Caco-2 (cell line): Measurements from ENCODE around the gene FRMD8. TPM values are rescaled to one million over a fixed set of nuclear protein-coding genes. Genes with fewer than 3 reads are reported as not detected.
A peak's percentile ranks its signal among the peaks of the same experiment; 100 is the strongest.

Experiments
- BruUV-seq: library from RNA; stranded (reverse); fragments of 400-500 nt; replicated peaks from 2 replicates; lab custom pipeline; 2021; lab: Mats Ljungman, UMichigan
- CTCF ChIA-PET: fragments of 300-600 bp; sonication (Branson Sonifier 250); formaldehyde crosslinking; loops from one replicate; lab custom pipeline; 2022; ENCODE audit warnings: antibody characterized with exemption; lab: Charles Lee
- POLR2A ChIA-PET: fragments of 300-600 bp; sonication (Branson Sonifier 250); formaldehyde crosslinking; loops from one replicate; lab custom pipeline; 2022; ENCODE audit warnings: antibody characterized with exemption; lab: Charles Lee
- DNase-seq, 2 experiments: peaks; one replicate each; pipeline versions ENCODE4 v3.0.0 to v3.0.0-alpha.2; 2020 to 2022
- H3K27me3 ChIP-seq: replicated peaks from 2 replicates; pipeline ENCODE4 v1.6.0; 2011; ENCODE audit warnings: low read length; ENCODE audit not compliant: control insufficient read depth, insufficient read depth
- H3K36me3 ChIP-seq: 2 replicates; pipeline ENCODE4 v1.5.1; 2011; ENCODE audit warnings: low read length; ENCODE audit not compliant: control insufficient read depth, insufficient read depth
- H3K4me1 ChIP-seq: fragments of 250-450 bp; sonication (Bioruptor Pico); 2 replicates; pipeline ENCODE4 v1.5.1; 2020; ENCODE audit warnings: mild to moderate bottlenecking
- H3K4me3 ChIP-seq: 2 replicates; pipeline ENCODE4 v1.5.1; 2011; ENCODE audit warnings: low read depth, mild to moderate bottlenecking, control low read depth, low read length
- H3K9me3 ChIP-seq: fragments of 250-450 bp; sonication (Bioruptor Pico); 2 replicates; pipeline ENCODE4 v1.5.1; 2020; ENCODE audit warnings: mild to moderate bottlenecking, moderate library complexity
- H3K27ac Mint-ChIP-seq: one replicate; pipeline ENCODE4 v1.8.0; 2022; ENCODE audit warnings: mixed read lengths; ENCODE audit not compliant: unreplicated experiment
- H3K27me3 Mint-ChIP-seq: one replicate; pipeline ENCODE4 v1.8.0; 2022; ENCODE audit warnings: mixed read lengths; ENCODE audit not compliant: insufficient read depth, unreplicated experiment
- H3K36me3 Mint-ChIP-seq: one replicate; pipeline ENCODE4 v1.8.0; 2022; ENCODE audit warnings: mild to moderate bottlenecking, mixed read lengths; ENCODE audit not compliant: insufficient read depth, unreplicated experiment
- H3K4me1 Mint-ChIP-seq: one replicate; pipeline ENCODE4 v1.8.0; 2022; ENCODE audit warnings: low read depth, mixed read lengths; ENCODE audit not compliant: unreplicated experiment
- H3K4me3 Mint-ChIP-seq: one replicate; pipeline ENCODE4 v1.8.0; 2022; ENCODE audit warnings: mild to moderate bottlenecking, moderate library complexity, mixed read lengths; ENCODE audit not compliant: unreplicated experiment
- H3K9me3 Mint-ChIP-seq: one replicate; pipeline ENCODE4 v1.8.0; 2022; ENCODE audit warnings: mixed read lengths; ENCODE audit not compliant: unreplicated experiment
- CTCF ChIP-seq, 2 experiments: fragments of 200-600 bp in 1 of 2; IDR thresholded peaks; 1 replicate in 1 of 2; 2 replicates in 1 of 2; pipeline versions ENCODE4 v1.5.1 to v1.8.0; 2011 to 2022; ENCODE audit warnings: antibody characterized with exemption in 1 of 2, control low read depth in 1 of 2, inconsistent platforms in 1 of 2, low read depth in 1 of 2, low read length in 1 of 2, mild to moderate bottlenecking in 1 of 2, moderate library complexity in 1 of 2; ENCODE audit not compliant: insufficient read depth in 1 of 2, severe bottlenecking in 1 of 2, unreplicated experiment in 1 of 2
- intact Hi-C: fragments of 100-400 bp; cut with micrococcal nuclease; formaldehyde crosslinking; loops from one replicate; pipeline ENCODE4 v1.10.0; 2022; ENCODE audit not compliant: unreplicated experiment
- total RNA-seq: library from RNA; stranded (reverse); gene quantifications from 2 replicates; pipeline ENCODE4 v1.2.3, GENCODE V29; 2022

FRMD8 gene
- total RNA-seq, 1 experiment from 2014 or later = 38.2 TPM

- no peak for DNase-seq
- no peak overlapping the region for H3K4me3 ChIP-seq
- CTCF ChIA-PET = interaction anchor here (0.6 to 1.2 kb wide), 3 partner anchors 11 to 132 kb away, joined by 3 read pairs; no protein-coding TSS in a partner anchor
- H3K27me3 Mint-ChIP-seq = no peaks in the 10 kb centered on the region
- BruUV-seq = no TSS peak
- no peaks in the 10 kb centered on the region for H3K27me3 ChIP-seq
- peaks cover 9% of the 10 kb centered on the region for H3K36me3 Mint-ChIP-seq
- no peak overlapping the region for H3K4me3 Mint-ChIP-seq
- H3K9me3 Mint-ChIP-seq = no peaks in the 10 kb centered on the region
- intact Hi-C loops = no loop called here
- POLR2A ChIA-PET = no interaction called here
- no peaks in the 10 kb centered on the region for H3K9me3 ChIP-seq
- H3K27ac Mint-ChIP-seq = peak overlapping the region; percentile 54
- H3K36me3 ChIP-seq = no peaks in the 10 kb centered on the region
- TF ChIP-seq CTCF (IDR thresholded peaks at IDR 0.05; ENCODE audit: insufficient read depth in 1 of 2, low read depth in 1 of 2, low read length in 1 of 2, severe bottlenecking in 1 of 2, unreplicated experiment in 1 of 2) = no peak
- H3K4me1 ChIP-seq = peaks cover 40% of the 10 kb centered on the region
- peaks cover 17% of the 10 kb centered on the region for H3K4me1 Mint-ChIP-seq
Measured at GRCh38 chr11:65377777-65378176, 8.7 kb upstream of the FRMD8 start.

GRCh38 chr11:65378208-65378927, 8.1 kb upstream of the FRMD8 start:
- no peak overlapping the region for H3K4me3 Mint-ChIP-seq
- POLR2A ChIA-PET = no interaction called here
- Histone ChIP-seq H3K27me3 (no peaks in the 10 kb centered on the region), H3K9me3 (no peaks in the 10 kb centered on the region), H3K36me3 (no peaks in the 10 kb centered on the region), H3K4me3 (no peak overlapping the region), H3K4me1 (peaks cover 46% of the 10 kb centered on the region)
- peak; percentile 50 to 75 for DNase-seq
- H3K4me1 Mint-ChIP-seq = peaks cover 20% of the 10 kb centered on the region
- no TSS peak for BruUV-seq
- no peaks in the 10 kb centered on the region for H3K27me3 Mint-ChIP-seq
- H3K36me3 Mint-ChIP-seq = peaks cover 9% of the 10 kb centered on the region
- H3K9me3 Mint-ChIP-seq = no peaks in the 10 kb centered on the region
- TF ChIP-seq CTCF (IDR thresholded peaks at IDR 0.05; ENCODE audit: insufficient read depth in 1 of 2, low read depth in 1 of 2, low read length in 1 of 2, severe bottlenecking in 1 of 2, unreplicated experiment in 1 of 2) = peak in 1 of 2 experiments; percentile 33
- peak overlapping the region; percentile 54 for H3K27ac Mint-ChIP-seq
- CTCF ChIA-PET = interaction anchor here (0.6 to 1.2 kb wide), 4 partner anchors 11 to 131 kb away, joined by 3 to 5 read pairs (median 3); partner anchors contain the start of gene DPF2
- intact Hi-C loops = no loop called here

- Histone ChIP-seq H3K27me3 (no peaks in the 10 kb centered on the region), H3K9me3 (no peaks in the 10 kb centered on the region), H3K36me3 (no peaks in the 10 kb centered on the region), H3K4me3 (no peak overlapping the region), H3K4me1 (peaks cover 46% of the 10 kb centered on the region)
- BruUV-seq = no TSS peak
- ChIA-PET POLR2A (interaction anchor here (0.5 to 1.1 kb wide), 2 partner anchors 52 to 98 kb away, joined by 3 read pairs; no protein-coding TSS in a partner anchor), CTCF (interaction anchor here (1.2 kb wide), 3 partner anchors 12 to 131 kb away, joined by 3 to 5 read pairs (median 3); no protein-coding TSS in a partner anchor)
- H3K4me1 Mint-ChIP-seq = peaks cover 25% of the 10 kb centered on the region
- no peak overlapping the region for H3K4me3 Mint-ChIP-seq
- no peak for DNase-seq
- intact Hi-C loops = no loop called here
- peak overlapping the region; percentile 54 for H3K27ac Mint-ChIP-seq
- H3K27me3 Mint-ChIP-seq = no peaks in the 10 kb centered on the region
- peaks cover 12% of the 10 kb centered on the region for H3K36me3 Mint-ChIP-seq
- no peaks in the 10 kb centered on the region for H3K9me3 Mint-ChIP-seq
- no peak for TF ChIP-seq CTCF (IDR thresholded peaks at IDR 0.05; ENCODE audit: insufficient read depth in 1 of 2, low read depth in 1 of 2, low read length in 1 of 2, severe bottlenecking in 1 of 2, unreplicated experiment in 1 of 2)
Measured at GRCh38 chr11:65378928-65379638, 7.4 kb upstream of the FRMD8 start.
